Loucy (cell line): ENCODE measurements around the gene SYNE2.

ENCODE experiments used
- EZH2phosphoT487 ChIP-seq: fragments of 200-600 bp; IDR thresholded peaks from 2 replicates; pipeline ENCODE4 v1.6.1; 2018; ENCODE audit warnings: antibody characterized with exemption, mild to moderate bottlenecking, moderate library complexity, borderline replicate concordance
- TF ChIP-seq, protein P1 (sequence below): fragments of 200-600 bp; sonication (generic); conservative IDR thresholded peaks from 2 replicates; pipeline ENCODE4 v1.5.1; 2014; ENCODE audit warnings: mild to moderate bottlenecking, antibody characterized with exemption, low read length

DNA sequence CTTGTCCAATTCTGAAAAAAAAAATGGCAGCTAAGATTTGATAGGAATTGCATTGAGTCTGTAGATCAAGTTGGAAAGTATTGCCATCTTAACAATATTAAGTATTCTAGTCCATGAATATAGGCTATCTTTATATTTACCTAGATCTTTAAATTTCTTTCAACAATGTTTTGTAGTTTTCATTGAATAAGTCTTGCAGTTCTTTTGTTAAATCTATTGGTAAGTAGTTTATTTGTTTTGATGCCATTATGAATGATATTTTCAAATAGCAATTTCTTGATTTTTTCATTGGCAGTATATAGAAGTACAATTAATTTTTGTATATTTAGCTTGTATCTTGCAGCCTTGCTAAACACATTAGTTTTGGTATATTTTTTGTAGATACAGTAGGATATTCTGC lies 71.6 kb downstream of the SYNE2 start:
- TF ChIP-seq, protein P1, sequence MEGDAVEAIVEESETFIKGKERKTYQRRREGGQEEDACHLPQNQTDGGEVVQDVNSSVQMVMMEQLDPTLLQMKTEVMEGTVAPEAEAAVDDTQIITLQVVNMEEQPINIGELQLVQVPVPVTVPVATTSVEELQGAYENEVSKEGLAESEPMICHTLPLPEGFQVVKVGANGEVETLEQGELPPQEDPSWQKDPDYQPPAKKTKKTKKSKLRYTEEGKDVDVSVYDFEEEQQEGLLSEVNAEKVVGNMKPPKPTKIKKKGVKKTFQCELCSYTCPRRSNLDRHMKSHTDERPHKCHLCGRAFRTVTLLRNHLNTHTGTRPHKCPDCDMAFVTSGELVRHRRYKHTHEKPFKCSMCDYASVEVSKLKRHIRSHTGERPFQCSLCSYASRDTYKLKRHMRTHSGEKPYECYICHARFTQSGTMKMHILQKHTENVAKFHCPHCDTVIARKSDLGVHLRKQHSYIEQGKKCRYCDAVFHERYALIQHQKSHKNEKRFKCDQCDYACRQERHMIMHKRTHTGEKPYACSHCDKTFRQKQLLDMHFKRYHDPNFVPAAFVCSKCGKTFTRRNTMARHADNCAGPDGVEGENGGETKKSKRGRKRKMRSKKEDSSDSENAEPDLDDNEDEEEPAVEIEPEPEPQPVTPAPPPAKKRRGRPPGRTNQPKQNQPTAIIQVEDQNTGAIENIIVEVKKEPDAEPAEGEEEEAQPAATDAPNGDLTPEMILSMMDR, result no peak
- TF ChIP-seq EZH2phosphoT487, result no peak
